ENCODE measurements around the gene TTLL7. TPM values are rescaled to one million over a fixed set of nuclear protein-coding genes. Genes with fewer than 3 reads are reported as not detected.

Gene TTLL7
- total RNA-seq, 2 donors from 2014 or later = 3.4 to 3.7 TPM

- Mint-ChIP-seq H3K27me3 (ENCODE audit: insufficient read depth) (no peaks in the 10 kb centered on the region), H3K36me3 (ENCODE audit: low read depth) (no peaks in the 10 kb centered on the region), H3K4me1 (peaks cover 14% of the 10 kb centered on the region), H3K4me3 (no peak overlapping the region), H3K9me3 (no peaks in the 10 kb centered on the region), H3K27ac (no peak overlapping the region)
- Histone ChIP-seq H3K9me3 (ENCODE audit: control insufficient read depth, low read length) (no peaks in the 10 kb centered on the region), H3K27me3 (ENCODE audit: control insufficient read depth, insufficient read depth, low read length, poor library complexity, severe bottlenecking) (no peaks in the 10 kb centered on the region), H3K27ac (ENCODE audit: low read depth, low read length) (no peak overlapping the region), H3K9ac (ENCODE audit: extremely low read depth, low read length, poor library complexity, severe bottlenecking) (no peak overlapping the region), H3K36me3 (ENCODE audit: control insufficient read depth, insufficient read depth, low read length) (no peaks in the 10 kb centered on the region), H3K4me3 (ENCODE audit: low read length) (no peak overlapping the region), H3K4me1 (ENCODE audit: control insufficient read depth, insufficient read depth, low read length) (no peaks in the 10 kb centered on the region)
- no peak for TF ChIP-seq CTCF (conservative IDR thresholded peaks at IDR 0.05)
- DNase-seq = no peak
Observed at GRCh38 chr1:83960669-83961277, 38.2 kb downstream of the TTLL7 start.

GRCh38 chr1:83959824-83960498 lies 39.0 kb downstream of the TTLL7 start:
- Histone ChIP-seq H3K27ac (ENCODE audit: low read depth, low read length) (no peak overlapping the region), H3K4me1 (ENCODE audit: control insufficient read depth, insufficient read depth, low read length) (no peaks in the 10 kb centered on the region), H3K9ac (ENCODE audit: extremely low read depth, low read length, poor library complexity, severe bottlenecking) (no peak overlapping the region), H3K36me3 (ENCODE audit: control insufficient read depth, insufficient read depth, low read length) (no peaks in the 10 kb centered on the region), H3K4me3 (ENCODE audit: low read length) (no peak overlapping the region), H3K27me3 (ENCODE audit: control insufficient read depth, insufficient read depth, low read length, poor library complexity, severe bottlenecking) (no peaks in the 10 kb centered on the region), H3K9me3 (ENCODE audit: control insufficient read depth, low read length) (no peaks in the 10 kb centered on the region)
- no peak overlapping the region for H3K4me3 Mint-ChIP-seq
- WGBS, 2 experiments (ENCODE audit: insufficient coverage in 1 of 2, insufficient read length in 1 of 2) = 100% methylated on average over 1 of the region's 1 CpG
- peaks cover 14% of the 10 kb centered on the region for H3K4me1 Mint-ChIP-seq
- DNase-seq = no peak
- peaks cover 1% of the 10 kb centered on the region for H3K9me3 Mint-ChIP-seq
- no peak for TF ChIP-seq CTCF (conservative IDR thresholded peaks at IDR 0.05)
- no peaks in the 10 kb centered on the region for H3K36me3 Mint-ChIP-seq (ENCODE audit: low read depth)
- no peaks in the 10 kb centered on the region for H3K27me3 Mint-ChIP-seq (ENCODE audit: insufficient read depth)
- no peak overlapping the region for H3K27ac Mint-ChIP-seq

GRCh38 chr1:83958704-83959103 lies 40.2 kb downstream of the TTLL7 start:
- H3K27ac ChIP-seq (ENCODE audit: low read depth, low read length) = no peak overlapping the region
- no peaks in the 10 kb centered on the region for H3K4me1 ChIP-seq (ENCODE audit: control insufficient read depth, insufficient read depth, low read length)
- peaks cover 1% of the 10 kb centered on the region for H3K9me3 Mint-ChIP-seq
- no peak overlapping the region for H3K27ac Mint-ChIP-seq
- peaks cover 14% of the 10 kb centered on the region for H3K4me1 Mint-ChIP-seq
- no peak for DNase-seq
- H3K4me3 ChIP-seq (ENCODE audit: low read length) = no peak overlapping the region
- TF ChIP-seq CTCF (conservative IDR thresholded peaks at IDR 0.05) = no peak
- no peaks in the 10 kb centered on the region for H3K36me3 ChIP-seq (ENCODE audit: control insufficient read depth, insufficient read depth, low read length)
- no peak overlapping the region for H3K9ac ChIP-seq (ENCODE audit: extremely low read depth, low read length, poor library complexity, severe bottlenecking)
- H3K36me3 Mint-ChIP-seq (ENCODE audit: low read depth) = no peaks in the 10 kb centered on the region
- H3K4me3 Mint-ChIP-seq = no peak overlapping the region
- H3K9me3 ChIP-seq (ENCODE audit: control insufficient read depth, low read length) = no peaks in the 10 kb centered on the region
- no peaks in the 10 kb centered on the region for H3K27me3 ChIP-seq (ENCODE audit: control insufficient read depth, insufficient read depth, low read length, poor library complexity, severe bottlenecking)
- H3K27me3 Mint-ChIP-seq (ENCODE audit: insufficient read depth) = no peaks in the 10 kb centered on the region

All from endodermal cell (in vitro differentiated cells).